NCI-H526 (cell line): Measurements from ENCODE around the gene TRIM71.
A peak's percentile ranks its signal among the peaks of the same experiment; 100 is the strongest.
"Not testable (repeated sequence)": the region's sequence is repeated elsewhere in the genome, so short reads cannot be mapped to it uniquely, and the experiment has no call there.

Source experiments
- DNase-seq, 2 experiments: peaks; one replicate each; lab custom pipeline; 2025; lab: John Stamatoyannopoulos, UW

The TRIM71 gene

GRCh38 chr3:32842987-32843386, 25.2 kb downstream of the TRIM71 start:
- DNase-seq, result no peak

DNA sequence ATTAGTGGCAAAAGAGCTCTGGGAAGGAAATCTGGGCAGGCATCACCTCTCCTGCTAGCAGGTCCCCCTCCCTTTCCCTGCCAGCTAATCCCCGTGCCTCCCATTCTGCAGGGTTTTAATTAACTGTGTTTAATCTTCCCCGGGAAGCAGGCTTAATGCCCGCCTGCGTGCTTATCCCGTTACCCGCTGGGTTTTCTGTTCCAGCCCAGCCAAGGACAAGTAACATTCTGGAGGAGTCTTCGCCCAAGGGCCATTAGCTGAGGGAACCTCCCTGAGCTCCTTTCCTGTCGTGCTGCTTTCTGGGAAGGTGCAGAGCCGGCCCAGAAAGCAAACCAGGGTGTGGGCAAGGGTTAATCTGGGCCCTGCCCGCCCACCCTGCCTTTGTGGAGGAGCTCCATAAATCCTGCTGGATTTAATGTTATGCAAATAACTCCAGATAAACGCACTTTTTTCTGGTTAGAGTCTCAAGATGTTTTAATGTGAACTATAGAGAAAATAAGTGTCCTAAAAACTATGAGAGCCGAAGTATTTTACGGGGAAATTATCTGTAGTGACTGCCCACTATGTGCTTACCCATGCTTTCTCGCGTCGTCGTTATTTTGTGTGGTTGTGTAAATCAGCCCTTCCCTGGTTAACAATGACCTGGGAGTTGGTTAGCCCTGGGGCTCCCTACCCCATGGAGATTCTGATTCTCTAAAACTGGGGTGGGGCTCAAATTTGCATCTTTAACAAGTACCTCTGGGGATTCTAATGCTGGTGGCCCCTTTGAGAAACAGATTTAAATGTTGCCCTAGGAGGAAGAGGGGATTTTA, 25.9 kb downstream of the TRIM71 start:
- peak; percentile 29 to 63 for DNase-seq

GRCh38 chr3:32844322-32844654, 26.5 kb downstream of the TRIM71 start:
- no peak for DNase-seq

DNA sequence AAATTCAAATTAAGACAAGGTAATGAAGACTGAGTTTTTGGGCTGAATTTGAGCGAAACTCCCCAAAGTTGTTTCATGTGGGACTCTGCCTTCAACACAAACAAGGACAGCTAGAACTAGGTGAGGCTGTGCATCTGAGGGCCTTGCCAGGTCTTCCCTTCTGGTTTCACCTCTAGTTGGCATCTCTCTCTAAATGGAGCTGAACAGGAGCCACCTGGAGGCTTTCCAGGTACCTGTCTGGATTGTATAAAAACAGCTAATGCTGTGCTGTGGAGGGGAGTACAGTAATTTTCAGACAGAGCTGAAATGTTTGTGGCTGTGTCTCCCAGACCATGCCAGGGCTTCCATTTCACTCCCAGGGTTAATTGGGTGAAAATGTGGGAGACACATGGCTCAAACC, 27.1 kb downstream of the TRIM71 start:
- peak; percentile 6 to 50 for DNase-seq

- DNase-seq, result not testable (repeated sequence)
Observed at GRCh38 chr3:32845546-32845945, 27.7 kb downstream of the TRIM71 start.

GRCh38 chr3:32847045-32847444, 29.2 kb downstream of the TRIM71 start:
- DNase-seq, result not testable (repeated sequence)

DNA sequence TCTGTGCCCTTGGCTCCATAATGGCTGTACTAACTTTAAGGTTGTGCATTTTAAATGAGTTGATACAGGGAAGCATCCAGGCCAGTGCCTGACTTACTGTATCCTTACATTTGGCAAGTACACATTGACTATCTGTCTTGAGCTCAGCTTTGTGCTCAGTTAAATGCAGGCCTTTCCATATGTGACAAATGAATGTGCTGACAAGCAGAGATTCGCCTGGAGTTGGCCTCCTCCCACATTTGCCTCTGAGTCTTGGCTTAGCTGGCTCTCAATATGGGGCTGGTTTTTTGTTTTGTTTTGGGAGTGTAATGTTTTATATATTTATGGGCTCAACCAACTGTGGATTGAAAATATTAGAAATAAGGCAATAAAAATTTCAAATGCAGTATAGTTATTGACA, 29.7 kb downstream of the TRIM71 start:
- DNase-seq, result no peak

GRCh38 chr3:32848215-32848614, 30.4 kb downstream of the TRIM71 start:
- no peak for DNase-seq

DNA sequence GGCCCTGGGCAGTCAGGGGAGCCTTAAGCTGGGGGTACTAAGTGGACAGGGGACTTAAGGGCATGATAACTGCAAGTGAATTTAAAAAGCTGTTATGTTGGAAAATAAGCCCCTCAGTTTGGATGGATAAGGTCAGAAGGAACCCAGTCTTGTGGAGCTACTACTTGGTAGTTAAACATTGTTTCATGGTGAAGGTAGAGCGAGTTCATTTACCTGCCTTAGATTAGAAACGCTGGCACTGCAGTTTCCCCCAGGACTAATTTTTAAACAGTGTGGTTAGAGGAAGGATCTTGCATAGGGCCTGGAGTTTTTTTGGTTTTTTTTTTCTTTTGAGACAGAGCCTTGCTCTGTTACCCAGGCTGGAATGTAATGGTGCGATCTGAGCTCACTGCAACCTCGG, 31.2 kb downstream of the TRIM71 start:
- DNase-seq, result no peak

GRCh38 chr3:32850226-32850625, 32.4 kb downstream of the TRIM71 start:
- DNase-seq, result no peak

DNA sequence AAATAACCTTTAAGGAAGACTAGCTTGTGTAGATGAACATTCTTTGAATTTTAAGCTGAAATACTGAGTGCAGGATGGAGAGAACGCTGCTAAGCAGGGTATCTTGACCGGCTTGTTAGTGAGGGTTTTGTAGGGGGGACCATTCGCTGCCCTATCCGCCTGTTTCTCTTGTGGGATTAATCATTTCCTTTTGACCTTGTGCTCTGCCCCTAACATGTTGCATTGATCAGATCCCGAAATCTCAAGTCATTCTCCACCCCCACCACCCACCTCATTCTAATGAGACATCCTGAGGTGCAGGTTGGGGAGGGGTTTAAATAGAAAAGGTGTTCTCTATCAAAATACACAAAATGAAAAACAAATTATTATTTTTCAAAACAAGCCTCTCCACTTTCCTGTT, 32.8 kb downstream of the TRIM71 start:
- no peak for DNase-seq

DNA sequence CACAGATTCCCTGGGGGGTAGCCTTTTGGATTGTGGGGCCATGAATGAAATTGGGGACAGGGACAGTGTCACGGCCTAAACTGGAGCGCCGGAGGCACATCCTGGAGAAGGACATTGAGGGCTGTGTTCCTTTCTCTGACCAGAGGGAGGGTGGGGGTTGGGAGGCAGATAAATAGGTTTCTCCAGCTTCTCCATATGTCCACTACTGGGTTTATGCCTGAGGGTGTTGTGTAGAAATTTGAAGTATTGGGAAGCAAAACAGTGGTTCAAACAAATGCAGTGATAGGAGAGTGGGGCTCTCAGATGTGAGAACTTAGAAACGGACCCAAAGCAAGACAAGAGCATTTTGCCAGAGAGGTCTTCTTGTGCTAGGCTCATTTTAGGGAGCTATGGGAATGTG, 34.3 kb downstream of the TRIM71 start:
- no peak for DNase-seq

DNA sequence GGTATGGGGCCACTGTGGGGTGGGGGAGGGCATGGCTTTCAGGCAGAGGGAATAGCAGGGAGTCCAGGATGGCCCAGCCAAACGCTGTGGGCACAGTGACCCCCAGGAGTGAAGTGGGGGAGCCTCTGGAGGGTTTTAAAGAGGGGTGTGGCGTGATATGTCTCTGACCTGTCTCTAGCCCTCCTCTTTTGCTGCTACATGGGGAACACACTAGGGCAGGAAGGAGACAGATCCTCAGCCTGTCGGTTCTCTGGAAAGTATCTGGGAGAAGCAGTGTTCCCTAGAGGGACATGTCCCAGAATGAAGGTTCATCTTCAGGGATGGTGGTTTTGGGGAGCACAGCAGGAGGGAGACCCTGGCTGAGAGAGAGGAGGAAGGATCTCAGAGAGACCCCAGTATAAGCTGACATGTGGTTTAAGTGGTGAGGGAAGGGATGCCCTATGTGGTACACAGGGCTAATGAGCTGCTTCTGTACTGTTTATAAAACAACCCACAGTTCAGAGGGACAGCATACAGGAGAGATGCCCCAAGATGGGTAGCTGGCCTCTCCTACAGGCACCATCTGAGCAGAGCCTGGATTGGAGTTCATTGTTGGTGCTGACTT, 37.7 kb downstream of the TRIM71 start:
- DNase-seq, result no peak

GRCh38 chr3:32856355-32856889, 38.6 kb downstream of the TRIM71 start:
- DNase-seq, result no peak

DNA sequence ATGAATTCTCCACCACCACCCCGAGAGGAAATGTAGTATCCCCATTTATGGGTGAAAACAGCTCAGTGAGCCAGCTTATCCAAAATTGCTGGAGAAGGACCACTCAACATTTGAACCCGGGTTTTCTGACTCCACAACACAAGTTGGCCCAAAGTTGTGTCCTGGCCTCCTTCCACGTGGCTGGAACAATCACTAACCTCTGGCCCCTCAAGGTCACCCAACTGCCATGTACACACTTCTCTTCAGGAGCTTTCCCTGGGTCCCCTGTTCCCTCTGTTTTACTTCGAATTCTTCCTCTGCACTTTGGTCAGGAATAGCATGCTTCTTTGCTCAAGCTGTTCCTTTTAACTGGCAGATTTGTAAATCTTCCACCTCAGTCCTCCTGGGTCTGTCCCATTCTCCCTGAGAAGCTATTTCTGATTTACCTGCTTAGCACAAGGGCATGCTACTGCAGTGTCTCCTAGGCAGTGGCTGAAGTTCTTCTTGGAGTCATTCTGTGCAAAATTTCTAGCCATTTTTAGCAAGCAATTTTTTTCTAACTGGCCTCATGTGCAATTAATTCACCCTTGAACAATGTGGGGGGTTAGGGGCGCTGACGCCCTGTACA, 39.2 kb downstream of the TRIM71 start:
- DNase-seq, result no peak

DNA sequence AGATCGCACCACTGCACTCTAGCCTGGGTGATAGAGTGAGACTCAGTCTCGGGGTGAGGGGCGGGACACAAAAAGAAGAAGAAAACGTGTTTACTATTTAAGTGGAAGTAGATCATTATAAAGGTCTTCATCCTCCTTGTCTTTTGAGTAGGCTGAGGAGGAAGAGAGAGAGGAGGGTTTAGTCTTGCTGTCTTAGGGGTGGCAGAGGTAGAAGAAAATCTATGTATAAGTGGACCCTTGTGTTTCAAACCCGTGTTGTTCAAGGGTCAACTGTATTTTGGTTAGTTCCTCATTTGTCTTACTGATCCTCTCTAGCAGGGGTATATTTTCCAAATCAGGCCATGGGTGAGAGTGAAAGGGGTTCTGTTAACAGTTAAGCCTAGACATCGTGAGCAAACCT, 40.1 kb downstream of the TRIM71 start:
- DNase-seq, result no peak

- DNase-seq, result no peak
Observed at GRCh38 chr3:32859604-32860237, 41.9 kb downstream of the TRIM71 start.

- DNase-seq, result no peak
Observed at GRCh38 chr3:32860499-32860898, 42.7 kb downstream of the TRIM71 start.

DNA sequence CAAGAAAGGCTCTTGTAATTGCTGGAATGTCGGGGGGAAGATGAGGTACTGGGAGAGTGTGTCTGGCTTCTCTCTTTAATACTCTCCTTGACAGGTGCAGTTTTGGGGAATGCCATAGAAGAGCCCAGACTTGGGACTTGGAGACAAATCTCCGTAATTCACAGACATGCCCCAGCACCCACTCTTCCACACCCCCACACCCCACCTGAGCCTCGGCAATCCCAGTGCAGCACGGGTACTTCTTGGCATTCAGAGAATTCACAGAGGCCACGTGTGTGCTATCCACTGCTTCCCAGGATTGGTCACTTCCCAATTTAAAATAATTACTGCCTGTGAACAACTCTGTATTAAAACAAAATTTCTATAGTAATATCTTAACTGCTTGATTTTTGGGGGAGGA, 43.9 kb downstream of the TRIM71 start:
- DNase-seq, result no peak

DNA sequence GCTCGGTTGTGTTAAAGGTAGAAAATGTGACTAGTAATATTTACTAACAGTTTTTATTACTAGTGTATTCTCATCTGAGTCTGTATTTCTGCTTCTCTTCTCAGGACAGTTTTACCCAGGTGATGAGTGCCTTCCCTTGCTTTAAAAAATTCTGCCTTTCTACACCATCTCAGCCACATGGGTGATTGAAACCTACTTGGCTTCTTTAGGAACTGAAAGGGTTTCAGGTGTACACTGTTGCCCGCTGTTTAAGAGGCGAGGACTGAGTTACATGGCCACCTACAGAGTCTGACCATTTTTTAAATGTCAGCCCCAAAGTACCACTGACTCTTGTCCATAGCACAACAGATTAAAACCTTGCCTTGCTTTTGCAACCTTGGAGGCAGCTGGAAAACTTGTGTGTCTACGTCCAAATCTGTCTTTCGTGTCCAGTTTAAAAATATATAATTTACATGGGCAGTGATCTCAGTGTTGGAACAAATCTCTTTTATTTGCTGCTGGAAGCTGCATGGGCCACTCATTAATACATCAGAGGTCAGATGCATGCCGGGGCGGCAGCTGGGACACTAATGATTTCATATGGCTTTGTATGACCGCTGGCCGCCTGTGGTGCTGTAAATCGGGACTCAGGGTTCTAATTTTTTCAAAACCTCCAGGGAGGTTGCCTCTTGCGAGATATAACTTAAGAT, 44.6 kb downstream of the TRIM71 start:
- DNase-seq, result no peak

- DNase-seq, result no peak
Observed at GRCh38 chr3:32862936-32863487, 45.2 kb downstream of the TRIM71 start.

DNA sequence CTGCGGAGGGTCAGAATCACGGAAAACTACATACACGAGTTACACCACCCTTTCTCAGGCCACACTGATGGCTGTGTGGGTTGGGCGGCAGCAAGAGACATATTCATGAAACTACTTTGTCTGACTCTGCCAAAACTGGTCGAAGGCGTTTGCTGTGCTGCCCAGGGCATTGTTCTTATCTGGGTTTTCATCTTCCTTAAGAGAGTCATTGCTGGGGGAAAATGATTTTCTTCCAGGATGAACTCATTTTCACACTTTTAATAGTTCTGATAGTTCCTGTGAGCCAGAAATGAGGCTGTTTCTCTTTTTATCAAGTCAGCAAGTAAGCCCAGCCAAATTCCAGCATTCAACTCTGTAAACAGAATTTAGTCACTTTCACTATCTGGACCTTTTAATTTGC, 47.6 kb downstream of the TRIM71 start:
- no peak for DNase-seq
